MM.1S (cell line): Measurements from ENCODE around the gene CD28.

ENCODE experiments used
- CTCF ChIP-seq: fragments of 300-600 bp; sonication (generic); IDR thresholded peaks from 2 replicates; pipeline ENCODE4 v1.5.1; 2016; ENCODE audit warnings: antibody characterized with exemption, low read length, mixed read lengths
- EZH2 ChIP-seq: fragments of 300-600 bp; sonication (generic); optimal IDR thresholded peaks from 2 replicates; pipeline ENCODE3; 2017; ENCODE audit warnings: low read depth, mild to moderate bottlenecking, antibody characterized with exemption, low read length, mixed read lengths
- EZH2phosphoT487 ChIP-seq: fragments of 300-600 bp; sonication (generic); IDR thresholded peaks from 2 replicates; pipeline ENCODE4 v1.6.1; 2018; ENCODE audit warnings: antibody characterized with exemption, low read length

GRCh38 chr2:203761121-203761520 lies 54.7 kb downstream of the CD28 start:
- TF ChIP-seq CTCF (no peak), EZH2 (no peak), EZH2phosphoT487 (no peak)
